Vagina (tissue), 2 donors: ENCODE measurements around the gene C1QTNF3.

Experiments used
- POLR2A ChIP-seq, 2 donors: fragments of 450-650 bp; IDR thresholded peaks; one replicate each; pipeline ENCODE4 v1.6.1; 2017; ENCODE audit warnings: antibody characterized with exemption in 2 of 2, mild to moderate bottlenecking in 2 of 2, moderate library complexity in 2 of 2
- TF ChIP-seq, protein P1 (sequence below), 3 experiments: fragments of 450-650 bp in 2 of 3; fragments of 200-600 bp in 1 of 3; sonication (generic) in 1 of 3; IDR thresholded peaks; one replicate each; pipeline ENCODE4 v1.5.1; 2017 to 2019; ENCODE audit warnings: antibody characterized with exemption in 3 of 3, mild to moderate bottlenecking in 2 of 3, moderate library complexity in 2 of 3

DNA sequence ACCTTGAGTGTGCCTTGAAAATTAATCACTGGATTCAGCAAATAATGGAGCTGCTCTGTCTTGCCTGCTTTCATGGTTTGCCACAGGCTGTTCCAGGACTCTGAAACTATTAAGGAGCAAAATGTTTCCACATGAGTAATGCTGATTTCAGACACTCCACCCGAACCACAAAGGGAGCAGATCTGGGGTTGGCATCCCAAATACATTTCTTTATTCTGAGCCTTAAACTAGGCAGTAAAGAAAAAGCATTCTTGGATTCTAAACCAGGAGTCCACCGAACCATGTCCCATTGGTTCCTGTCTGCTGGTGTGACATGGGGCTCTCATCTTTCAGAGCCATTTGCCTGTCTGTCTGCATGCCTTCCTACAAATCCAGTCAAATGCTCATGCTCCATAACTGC, 10.1 kb upstream of the C1QTNF3 start:
- no peak for TF ChIP-seq POLR2A (IDR thresholded peaks at IDR 0.05)
- TF ChIP-seq, protein P1, sequence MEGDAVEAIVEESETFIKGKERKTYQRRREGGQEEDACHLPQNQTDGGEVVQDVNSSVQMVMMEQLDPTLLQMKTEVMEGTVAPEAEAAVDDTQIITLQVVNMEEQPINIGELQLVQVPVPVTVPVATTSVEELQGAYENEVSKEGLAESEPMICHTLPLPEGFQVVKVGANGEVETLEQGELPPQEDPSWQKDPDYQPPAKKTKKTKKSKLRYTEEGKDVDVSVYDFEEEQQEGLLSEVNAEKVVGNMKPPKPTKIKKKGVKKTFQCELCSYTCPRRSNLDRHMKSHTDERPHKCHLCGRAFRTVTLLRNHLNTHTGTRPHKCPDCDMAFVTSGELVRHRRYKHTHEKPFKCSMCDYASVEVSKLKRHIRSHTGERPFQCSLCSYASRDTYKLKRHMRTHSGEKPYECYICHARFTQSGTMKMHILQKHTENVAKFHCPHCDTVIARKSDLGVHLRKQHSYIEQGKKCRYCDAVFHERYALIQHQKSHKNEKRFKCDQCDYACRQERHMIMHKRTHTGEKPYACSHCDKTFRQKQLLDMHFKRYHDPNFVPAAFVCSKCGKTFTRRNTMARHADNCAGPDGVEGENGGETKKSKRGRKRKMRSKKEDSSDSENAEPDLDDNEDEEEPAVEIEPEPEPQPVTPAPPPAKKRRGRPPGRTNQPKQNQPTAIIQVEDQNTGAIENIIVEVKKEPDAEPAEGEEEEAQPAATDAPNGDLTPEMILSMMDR (IDR thresholded peaks at IDR 0.05), result no peak
